Forelimb muscle (tissue), 1 donor: ENCODE results near the gene PALD1. TPM values are rescaled to one million over a fixed set of nuclear protein-coding genes. Genes with fewer than 3 reads are reported as not detected.
"Not testable (repeated sequence)": the region's sequence is repeated elsewhere in the genome, so short reads cannot be mapped to it uniquely, and the experiment has no call there.

Source experiments
- DNase-seq: peaks from one replicate; pipeline ENCODE4 v3.0.0-alpha.2; 2013; ENCODE audit warnings: low read depth
- polyA plus RNA-seq: library from polyadenylated mRNA; unstranded; fragments of 120-200 nt; gene quantifications from one replicate; pipeline ENCODE4 v1.2.1, GENCODE V29; 2013; ENCODE audit not compliant: insufficient read length

Gene PALD1
- polyA plus RNA-seq, 1 donor: 15.2 TPM

- no peak for DNase-seq
These were observed 3.4 kb downstream of the PALD1 start for GRCh38 chr10:70481831-70482530.

- DNase-seq: no peak
These were observed 4.6 kb downstream of the PALD1 start for GRCh38 chr10:70482982-70483760.

- DNase-seq: not testable (repeated sequence)
These were observed 5.3 kb downstream of the PALD1 start for GRCh38 chr10:70483872-70484271.

- DNase-seq: no peak
These were observed 9.3 kb downstream of the PALD1 start for GRCh38 chr10:70487824-70488223.

GRCh38 chr10:70490142-70490541 is 11.6 kb downstream of the PALD1 start:
- DNase-seq: no peak

- DNase-seq: no peak
These were observed 13.0 kb downstream of the PALD1 start for GRCh38 chr10:70491614-70492013.

- no peak for DNase-seq
These were observed 14.5 kb downstream of the PALD1 start for GRCh38 chr10:70492786-70493659.

GRCh38 chr10:70493660-70494234 is 15.2 kb downstream of the PALD1 start:
- no peak for DNase-seq

GRCh38 chr10:70494536-70494935 is 16.0 kb downstream of the PALD1 start:
- DNase-seq: no peak

- DNase-seq: no peak
These were observed 16.4 kb downstream of the PALD1 start for GRCh38 chr10:70494966-70495365.

- DNase-seq: no peak
These were observed 17.2 kb downstream of the PALD1 start for GRCh38 chr10:70495691-70496261.

- no peak for DNase-seq
These were observed 18.0 kb downstream of the PALD1 start for GRCh38 chr10:70496341-70497119.

- DNase-seq: no peak
These were observed 18.6 kb downstream of the PALD1 start for GRCh38 chr10:70497120-70497545.

GRCh38 chr10:70498970-70499835 is 20.6 kb downstream of the PALD1 start:
- no peak for DNase-seq

- DNase-seq: no peak
These were observed 21.2 kb downstream of the PALD1 start for GRCh38 chr10:70499836-70500167.

- DNase-seq: no peak
These were observed 21.8 kb downstream of the PALD1 start for GRCh38 chr10:70500368-70500767.

- DNase-seq: no peak
These were observed 22.3 kb downstream of the PALD1 start for GRCh38 chr10:70500812-70501301.

- no peak for DNase-seq
These were observed 23.8 kb downstream of the PALD1 start for GRCh38 chr10:70502406-70502805.

GRCh38 chr10:70503776-70504175 is 25.2 kb downstream of the PALD1 start:
- no peak for DNase-seq
